SK-N-SH treated with all-trans-retinoic acid at 6 μM for 48 hours (cell line): Measurements from ENCODE around the gene OR4D2.

Source experiments
- ATAC-seq: fragments of 200-7000 bp; cut with Tn5 transposase; 3 replicates; pipeline ENCODE4 v1.9.1; 2020; ENCODE audit warnings: mild to moderate bottlenecking, moderate library complexity
- ARNTL ChIP-seq: fragments of 450-650 bp; formaldehyde crosslinking; IDR thresholded peaks from 2 replicates; pipeline ENCODE4 v1.5.0; 2020; ENCODE audit warnings: low read depth, mild to moderate bottlenecking, moderate library complexity, borderline replicate concordance
- BACH2 ChIP-seq: fragments of 250-450 bp; sonication (Bioruptor Pico); IDR thresholded peaks from 2 replicates; pipeline ENCODE4 v1.9.0; 2021; ENCODE audit warnings: mild to moderate bottlenecking, borderline replicate concordance
- CREB5 ChIP-seq: fragments of 250-450 bp; sonication (Bioruptor Pico); IDR thresholded peaks from 2 replicates; pipeline ENCODE4 v1.5.1; 2020; ENCODE audit warnings: low read depth, mild to moderate bottlenecking, moderate library complexity
- CSDC2 ChIP-seq: fragments of 250-450 bp; sonication (Bioruptor Pico); IDR thresholded peaks from 2 replicates; pipeline ENCODE4 v1.5.0; 2020; ENCODE audit warnings: mild to moderate bottlenecking, moderate library complexity
- ESRRG ChIP-seq: fragments of 250-450 bp; sonication (Bioruptor Pico); IDR thresholded peaks from 2 replicates; pipeline ENCODE4 v1.6.1; 2021; ENCODE audit warnings: mild to moderate bottlenecking
- GLIS3 ChIP-seq: fragments of 250-450 bp; sonication (Bioruptor Pico); IDR thresholded peaks from 2 replicates; pipeline ENCODE4 v1.5.0; 2020; ENCODE audit warnings: mild to moderate bottlenecking, moderate library complexity
- ISL1 ChIP-seq: fragments of 250-450 bp; sonication (Bioruptor Pico); IDR thresholded peaks from 2 replicates; pipeline ENCODE4 v2.1.2; 2022; ENCODE audit warnings: mild to moderate bottlenecking, moderate library complexity
- OSR1 ChIP-seq: fragments of 250-450 bp; sonication (Bioruptor Pico); IDR thresholded peaks from 2 replicates; pipeline ENCODE4 v1.8.0; 2022; ENCODE audit warnings: moderate library complexity, mild to moderate bottlenecking, inconsistent platforms
- POU6F1 ChIP-seq: fragments of 250-450 bp; sonication (Bioruptor Pico); IDR thresholded peaks from 2 replicates; pipeline ENCODE4 v1.8.0; 2021; ENCODE audit warnings: low read depth, mild to moderate bottlenecking, moderate library complexity, borderline replicate concordance
- PPARA ChIP-seq: fragments of 250-450 bp; sonication (Bioruptor Pico); IDR thresholded peaks from 2 replicates; pipeline ENCODE4 v1.5.0; 2020; ENCODE audit warnings: mild to moderate bottlenecking, borderline replicate concordance
- RARB ChIP-seq: fragments of 250-450 bp; sonication (Bioruptor Pico); IDR thresholded peaks from 2 replicates; pipeline ENCODE4 v1.8.0; 2021; ENCODE audit warnings: mild to moderate bottlenecking, moderate library complexity
- SNAI2 ChIP-seq: fragments of 250-450 bp; sonication (Bioruptor Pico); IDR thresholded peaks from 2 replicates; pipeline ENCODE4 v1.5.0; 2020; ENCODE audit warnings: mild to moderate bottlenecking, moderate library complexity
- TCF4 ChIP-seq: fragments of 250-450 bp; sonication (Bioruptor Pico); IDR thresholded peaks from 2 replicates; pipeline ENCODE4 v1.8.0; 2021; ENCODE audit warnings: mild to moderate bottlenecking, moderate library complexity, borderline replicate concordance
- TOX ChIP-seq: fragments of 250-450 bp; sonication (Bioruptor Pico); IDR thresholded peaks from 2 replicates; pipeline ENCODE4 v1.8.0; 2021; ENCODE audit warnings: mild to moderate bottlenecking, moderate library complexity, borderline replicate concordance
- TSHZ2 ChIP-seq: fragments of 250-450 bp; sonication (Bioruptor Pico); IDR thresholded peaks from 2 replicates; pipeline ENCODE4 v1.5.0; 2020; ENCODE audit warnings: mild to moderate bottlenecking, moderate library complexity
- ZC3H10 ChIP-seq: fragments of 250-450 bp; sonication (Bioruptor Pico); IDR thresholded peaks from 2 replicates; pipeline ENCODE4 v1.5.1; 2021; ENCODE audit warnings: mild to moderate bottlenecking, moderate library complexity
- ZFP3 ChIP-seq: fragments of 250-450 bp; sonication (Bioruptor Pico); IDR thresholded peaks from 2 replicates; pipeline ENCODE4 v1.5.0; 2020; ENCODE audit warnings: mild to moderate bottlenecking, moderate library complexity
- ZFP30 ChIP-seq: fragments of 450-650 bp; formaldehyde crosslinking; IDR thresholded peaks from 2 replicates; pipeline ENCODE4 v1.5.0; 2022; ENCODE audit warnings: mild to moderate bottlenecking, moderate library complexity
- ZNF565 ChIP-seq: fragments of 450-650 bp; formaldehyde crosslinking; conservative IDR thresholded peaks from 2 replicates; pipeline ENCODE4 v1.5.0; 2020; ENCODE audit warnings: low read depth, mild to moderate bottlenecking, moderate library complexity
- ZNF70 ChIP-seq: fragments of 450-650 bp; formaldehyde crosslinking; IDR thresholded peaks from 2 replicates; pipeline ENCODE4 v1.5.0; 2020; ENCODE audit warnings: mild to moderate bottlenecking, moderate library complexity
- ZNF8 ChIP-seq: fragments of 450-650 bp; formaldehyde crosslinking; IDR thresholded peaks from 2 replicates; pipeline ENCODE4 v1.5.0; 2020; ENCODE audit warnings: mild to moderate bottlenecking, moderate library complexity
- TF ChIP-seq, protein P1 (sequence below): fragments of 250-450 bp; sonication (Bioruptor Pico); IDR thresholded peaks from 2 replicates; pipeline ENCODE4 v1.8.0; 2020; ENCODE audit warnings: mild to moderate bottlenecking, moderate library complexity, borderline replicate concordance

The OR4D2 gene

DNA sequence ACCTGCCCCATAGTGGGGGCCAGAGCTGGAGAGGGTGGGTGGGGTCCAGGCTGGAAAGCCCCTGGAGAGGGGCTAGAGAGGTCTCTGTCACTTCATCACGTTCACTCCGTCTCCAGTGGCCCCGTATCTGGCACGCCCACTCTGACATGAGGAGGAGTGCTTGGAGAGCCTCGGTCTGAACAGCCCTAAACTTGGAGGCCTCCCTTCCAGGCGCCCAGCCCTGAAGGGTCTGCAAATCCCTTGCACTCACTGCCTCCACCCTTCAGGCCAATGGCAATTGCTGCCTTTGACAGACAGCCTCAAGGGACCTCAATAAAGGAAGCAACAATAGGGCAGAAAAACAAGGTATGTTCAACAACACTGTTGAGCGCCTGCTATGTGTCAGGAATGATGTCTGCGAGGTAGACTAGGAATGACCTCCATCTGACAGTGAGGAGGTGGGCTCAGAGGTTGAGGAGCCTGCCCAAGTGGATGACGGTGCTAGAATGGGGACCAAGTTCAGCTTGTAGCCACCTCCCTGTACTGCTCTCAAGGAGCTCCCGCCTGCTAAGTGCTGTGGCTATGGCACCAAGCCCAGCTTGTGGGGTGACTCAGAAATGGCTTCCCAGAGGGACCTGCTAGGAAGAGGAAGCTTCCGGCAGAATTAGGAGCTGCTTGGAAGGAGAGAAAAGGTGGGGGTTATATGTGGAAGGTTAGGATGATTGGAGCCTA lies 22.8 kb downstream of the OR4D2 start:
- TF ChIP-seq ZC3H10 (no peak), ARNTL (CRISPR knock-in tag) (no peak), ZNF70 (CRISPR knock-in tag) (no peak), OSR1 (CRISPR knock-in tag) (no peak), CREB5 (CRISPR knock-in tag) (no peak), ESRRG (no peak), ISL1 (CRISPR knock-in tag) (no peak), ZFP30 (CRISPR knock-in tag) (no peak), TCF4 (CRISPR knock-in tag) (no peak), ZNF8 (CRISPR knock-in tag) (no peak), POU6F1 (CRISPR knock-in tag) (no peak), RARB (CRISPR knock-in tag) (no peak), TOX (CRISPR knock-in tag) (no peak), CSDC2 (CRISPR knock-in tag) (no peak), GLIS3 (CRISPR knock-in tag) (no peak), ZNF565 (CRISPR knock-in tag) (no peak), ZFP3 (CRISPR knock-in tag) (no peak), SNAI2 (CRISPR knock-in tag) (no peak)
- TF ChIP-seq, protein P1, sequence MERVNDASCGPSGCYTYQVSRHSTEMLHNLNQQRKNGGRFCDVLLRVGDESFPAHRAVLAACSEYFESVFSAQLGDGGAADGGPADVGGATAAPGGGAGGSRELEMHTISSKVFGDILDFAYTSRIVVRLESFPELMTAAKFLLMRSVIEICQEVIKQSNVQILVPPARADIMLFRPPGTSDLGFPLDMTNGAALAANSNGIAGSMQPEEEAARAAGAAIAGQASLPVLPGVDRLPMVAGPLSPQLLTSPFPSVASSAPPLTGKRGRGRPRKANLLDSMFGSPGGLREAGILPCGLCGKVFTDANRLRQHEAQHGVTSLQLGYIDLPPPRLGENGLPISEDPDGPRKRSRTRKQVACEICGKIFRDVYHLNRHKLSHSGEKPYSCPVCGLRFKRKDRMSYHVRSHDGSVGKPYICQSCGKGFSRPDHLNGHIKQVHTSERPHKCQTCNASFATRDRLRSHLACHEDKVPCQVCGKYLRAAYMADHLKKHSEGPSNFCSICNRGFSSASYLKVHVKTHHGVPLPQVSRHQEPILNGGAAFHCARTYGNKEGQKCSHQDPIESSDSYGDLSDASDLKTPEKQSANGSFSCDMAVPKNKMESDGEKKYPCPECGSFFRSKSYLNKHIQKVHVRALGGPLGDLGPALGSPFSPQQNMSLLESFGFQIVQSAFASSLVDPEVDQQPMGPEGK, result no peak
- ATAC-seq, result peak; percentile 87

DNA sequence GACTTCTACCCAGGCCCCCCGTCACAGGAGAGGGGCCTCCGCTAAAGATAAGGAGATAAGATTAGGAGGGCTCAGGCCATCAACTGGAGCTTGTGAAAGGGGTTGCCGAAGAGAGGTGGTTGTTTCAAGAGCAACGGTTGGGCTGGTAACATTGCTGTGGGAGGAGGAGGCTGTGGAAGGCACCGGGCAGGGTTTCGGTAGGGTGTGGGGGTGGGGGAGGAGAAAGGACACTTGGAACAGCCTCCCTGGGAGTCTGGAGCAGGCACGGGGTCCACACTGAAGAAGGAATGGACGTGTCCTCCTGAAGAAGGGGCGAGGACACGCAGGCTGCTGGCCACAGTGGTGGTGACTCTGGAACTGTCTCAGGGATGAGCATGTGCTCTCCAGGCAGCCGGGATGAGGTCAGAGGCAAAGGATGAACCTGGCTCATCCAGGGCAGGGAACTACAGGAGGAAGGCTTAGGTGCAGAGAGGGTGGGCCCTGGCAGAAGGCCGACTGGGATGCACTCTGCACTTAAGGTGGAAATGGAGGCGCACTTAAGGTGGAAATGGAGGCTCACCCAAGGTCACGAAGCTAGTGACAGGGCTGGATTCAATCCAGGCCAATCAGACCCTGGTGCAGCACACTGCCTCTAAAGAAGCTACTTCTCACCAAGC lies 24.6 kb downstream of the OR4D2 start:
- TF ChIP-seq ESRRG, result no peak
- no peak for TF ChIP-seq PPARA (CRISPR knock-in tag)
- TF ChIP-seq CSDC2 (CRISPR knock-in tag), result no peak
- TF ChIP-seq, protein P1, result no peak
- no peak for TF ChIP-seq SNAI2 (CRISPR knock-in tag)
- TF ChIP-seq ZFP3 (CRISPR knock-in tag), result no peak
- TF ChIP-seq ZNF565 (CRISPR knock-in tag), result no peak
- TF ChIP-seq ZNF8 (CRISPR knock-in tag), result no peak
- TF ChIP-seq RARB (CRISPR knock-in tag), result no peak
- TF ChIP-seq ARNTL (CRISPR knock-in tag), result no peak
- no peak for TF ChIP-seq ISL1 (CRISPR knock-in tag)
- no peak for TF ChIP-seq ZC3H10
- no peak for TF ChIP-seq TCF4 (CRISPR knock-in tag)
- TF ChIP-seq ZFP30 (CRISPR knock-in tag), result no peak
- TF ChIP-seq TSHZ2 (CRISPR knock-in tag), result no peak
- TF ChIP-seq CREB5 (CRISPR knock-in tag), result no peak
- no peak for TF ChIP-seq BACH2 (CRISPR knock-in tag)
- no peak for TF ChIP-seq TOX (CRISPR knock-in tag)
- TF ChIP-seq ZNF70 (CRISPR knock-in tag), result no peak
- TF ChIP-seq GLIS3 (CRISPR knock-in tag), result no peak
- no peak for ATAC-seq
